Endothelial cell (in vitro differentiated cells): ENCODE data around the gene PYGO2. TPM values are rescaled to one million over a fixed set of nuclear protein-coding genes. Genes with fewer than 3 reads are reported as not detected.
A peak's percentile ranks its signal among the peaks of the same experiment; 100 is the strongest.

Experiments
- DNase-seq: peaks from one replicate; pipeline ENCODE4 v3.0.0; 2021; ENCODE audit warnings: low spot score
- H3K27ac Mint-ChIP-seq: one replicate; pipeline ENCODE4 v1.8.0; 2021; ENCODE audit warnings: mixed read lengths, inconsistent platforms; ENCODE audit not compliant: unreplicated experiment
- H3K27me3 Mint-ChIP-seq: one replicate; pipeline ENCODE4 v1.8.0; 2021; ENCODE audit warnings: mild to moderate bottlenecking, moderate library complexity, mixed read lengths, inconsistent platforms; ENCODE audit not compliant: unreplicated experiment
- H3K36me3 Mint-ChIP-seq: one replicate; pipeline ENCODE4 v1.8.0; 2021; ENCODE audit warnings: mild to moderate bottlenecking, low read depth, mixed read lengths, inconsistent platforms; ENCODE audit not compliant: unreplicated experiment
- H3K4me1 Mint-ChIP-seq: one replicate; pipeline ENCODE4 v1.8.0; 2021; ENCODE audit warnings: mild to moderate bottlenecking, mixed read lengths, inconsistent platforms; ENCODE audit not compliant: unreplicated experiment
- H3K4me3 Mint-ChIP-seq: one replicate; pipeline ENCODE4 v1.8.0; 2021; ENCODE audit warnings: mild to moderate bottlenecking, mixed read lengths, inconsistent platforms; ENCODE audit not compliant: unreplicated experiment
- H3K9me3 Mint-ChIP-seq: one replicate; pipeline ENCODE4 v1.8.0; 2021; ENCODE audit warnings: mixed read lengths, inconsistent platforms; ENCODE audit not compliant: unreplicated experiment
- CTCF ChIP-seq: fragments of 200-600 bp; sonication (generic); IDR thresholded peaks from one replicate; pipeline ENCODE4 v1.5.0; 2021; ENCODE audit warnings: antibody characterized with exemption; ENCODE audit not compliant: unreplicated experiment
- long read RNA-seq: library from polyadenylated mRNA; unstranded; transcript quantifications from one replicate; pipeline ENCODE4 v2.0.0, GENCODE V29; 2020; ENCODE audit not compliant: unreplicated experiment
- total RNA-seq: library from RNA; stranded (reverse); fragmentation: NEBNext Ultra II Directional; extraction: Animal tissue kit (Norgen Biotek cat#: 25700); gene quantifications from one replicate; pipeline ENCODE4 v1.2.1, GENCODE V29; 2021; ENCODE audit not compliant: unreplicated experiment

Gene PYGO2, protein sequence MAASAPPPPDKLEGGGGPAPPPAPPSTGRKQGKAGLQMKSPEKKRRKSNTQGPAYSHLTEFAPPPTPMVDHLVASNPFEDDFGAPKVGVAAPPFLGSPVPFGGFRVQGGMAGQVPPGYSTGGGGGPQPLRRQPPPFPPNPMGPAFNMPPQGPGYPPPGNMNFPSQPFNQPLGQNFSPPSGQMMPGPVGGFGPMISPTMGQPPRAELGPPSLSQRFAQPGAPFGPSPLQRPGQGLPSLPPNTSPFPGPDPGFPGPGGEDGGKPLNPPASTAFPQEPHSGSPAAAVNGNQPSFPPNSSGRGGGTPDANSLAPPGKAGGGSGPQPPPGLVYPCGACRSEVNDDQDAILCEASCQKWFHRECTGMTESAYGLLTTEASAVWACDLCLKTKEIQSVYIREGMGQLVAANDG
- 49.8 TPM for total RNA-seq
- long read RNA-seq, transcript PYGO2-202 (3 exons, 3,146 nt), result major isoform, 5 of 43 reads
- long read RNA-seq, partial matches to known transcripts, result 0 of 43 reads
- long read RNA-seq, other reads (novel, unspliced or antisense), result 38 of 43 reads

GRCh38 chr1:154961207-154962155 is at the start of gene PYGO2:
Gene PYGO2 (minus strand): TSS chr1:154961782. CDS start chr1:154961576, 206 bp downstream.
- H3K9me3 Mint-ChIP-seq, result no peaks in the 10 kb centered on the region
- peak within 1 kb of the TSS; percentile 95 for H3K27ac Mint-ChIP-seq
- TF ChIP-seq CTCF, result peak; percentile 50
- DNase-seq, result peak; percentile 85
- H3K27me3 Mint-ChIP-seq, result peaks cover 11% of the 10 kb centered on the region
- H3K36me3 Mint-ChIP-seq, result peaks cover 38% of the 10 kb centered on the region
- peak within 1 kb of the TSS; percentile 95 for H3K4me3 Mint-ChIP-seq
- peaks cover 59% of the 10 kb centered on the region for H3K4me1 Mint-ChIP-seq

GRCh38 chr1:155011004-155011416 is 49.4 kb upstream of the PYGO2 start:
- peaks cover 4% of the 10 kb centered on the region for H3K36me3 Mint-ChIP-seq
- peaks cover 20% of the 10 kb centered on the region for H3K4me1 Mint-ChIP-seq
- no peak for TF ChIP-seq CTCF
- DNase-seq, result no peak
- H3K9me3 Mint-ChIP-seq, result no peaks in the 10 kb centered on the region
- no peak overlapping the region for H3K4me3 Mint-ChIP-seq
- peaks cover 4% of the 10 kb centered on the region for H3K27me3 Mint-ChIP-seq
- H3K27ac Mint-ChIP-seq, result no peak overlapping the region

- Mint-ChIP-seq H3K4me3 (no peak overlapping the region), H3K9me3 (no peaks in the 10 kb centered on the region), H3K4me1 (peaks cover 24% of the 10 kb centered on the region), H3K36me3 (peaks cover 4% of the 10 kb centered on the region), H3K27ac (no peak overlapping the region), H3K27me3 (peaks cover 2% of the 10 kb centered on the region)
- TF ChIP-seq CTCF, result no peak
- DNase-seq, result no peak
These were observed 48.8 kb upstream of the PYGO2 start for GRCh38 chr1:155010211-155010918.

GRCh38 chr1:155009742-155010141 is 48.2 kb upstream of the PYGO2 start:
- TF ChIP-seq CTCF, result no peak
- Mint-ChIP-seq H3K4me1 (peaks cover 24% of the 10 kb centered on the region), H3K4me3 (no peak overlapping the region), H3K36me3 (peaks cover 4% of the 10 kb centered on the region), H3K9me3 (no peaks in the 10 kb centered on the region), H3K27me3 (peaks cover 2% of the 10 kb centered on the region), H3K27ac (no peak overlapping the region)
- no peak for DNase-seq
